Measurements from ENCODE around the gene ZMIZ1. TPM values are rescaled to one million over a fixed set of nuclear protein-coding genes. Genes with fewer than 3 reads are reported as not detected.

ZMIZ1 gene
- total and polyA plus RNA-seq, 7 experiments from 2014 or later: 1.8 to 57.2 (median 14.2) TPM

GRCh38 chr10:79231908-79232307, 163.1 kb downstream of the ZMIZ1 start:
- intact Hi-C loops (cut with micrococcal nuclease): no loop called here
- no peak overlapping the region for H3K4me3 Mint-ChIP-seq
- POLR2A ChIA-PET: no interaction called here
- no peaks in the 10 kb centered on the region for H3K27me3 Mint-ChIP-seq
- H3K9me3 ChIP-seq (ENCODE audit: control insufficient read depth in 2 of 3, low read length in 3 of 3): no peaks in the 10 kb centered on the region
- peaks cover 0 to 7% (median 0%) of the 10 kb centered on the region in 5 donors for H3K36me3 Mint-ChIP-seq
- H3K9me3 Mint-ChIP-seq: no peaks in the 10 kb centered on the region
- peaks cover 0 to 9% (median 0%) of the 10 kb centered on the region in 7 donors for H3K4me1 Mint-ChIP-seq
- CTCF ChIA-PET: no interaction called here
- ATAC-seq (no peak), DNase-seq (no peak)
- H3K27ac ChIP-seq (ENCODE audit: low read depth, low read length): no peak overlapping the region
- no peaks in the 10 kb centered on the region for H3K4me1 ChIP-seq (ENCODE audit: control insufficient read depth in 2 of 2, insufficient read depth in 2 of 2, low read length in 2 of 2)
- H3K4me3 ChIP-seq (ENCODE audit: low read length): no peak overlapping the region
- H3K27me3 ChIP-seq (ENCODE audit: control insufficient read depth in 2 of 2, insufficient read depth in 2 of 2, low read length in 2 of 2): no peaks in the 10 kb centered on the region
- peaks cover 0 to 5% (median 0%) of the 10 kb centered on the region in 3 experiments for H3K36me3 ChIP-seq (ENCODE audit: control insufficient read depth in 2 of 3, insufficient read depth in 3 of 3, low read length in 3 of 3)
- no peak overlapping the region for H3K27ac Mint-ChIP-seq

- no peak overlapping the region for H3K4me3 Mint-ChIP-seq
- no peaks in the 10 kb centered on the region for H3K27me3 Mint-ChIP-seq
- no peaks in the 10 kb centered on the region for H3K9me3 Mint-ChIP-seq
- H3K4me1 ChIP-seq (ENCODE audit: control insufficient read depth in 2 of 2, insufficient read depth in 2 of 2, low read length in 2 of 2): no peaks in the 10 kb centered on the region
- peaks cover 0 to 11% (median 0%) of the 10 kb centered on the region in 7 donors for H3K4me1 Mint-ChIP-seq
- no peaks in the 10 kb centered on the region for H3K27me3 ChIP-seq (ENCODE audit: control insufficient read depth in 2 of 2, insufficient read depth in 2 of 2, low read length in 2 of 2)
- POLR2A ChIA-PET: no interaction called here
- no peak overlapping the region for H3K4me3 ChIP-seq (ENCODE audit: low read length)
- no peak overlapping the region for H3K27ac Mint-ChIP-seq
- no peak for DNase-seq
- H3K9me3 ChIP-seq (ENCODE audit: control insufficient read depth in 2 of 3, low read length in 3 of 3): no peaks in the 10 kb centered on the region
- no peak for ATAC-seq
- H3K36me3 ChIP-seq (ENCODE audit: control insufficient read depth in 2 of 3, insufficient read depth in 3 of 3, low read length in 3 of 3): peaks cover 0 to 5% (median 0%) of the 10 kb centered on the region in 3 experiments
- CTCF ChIA-PET: no interaction called here
- H3K27ac ChIP-seq (ENCODE audit: low read depth, low read length): no peak overlapping the region
- peaks cover 0 to 7% (median 0%) of the 10 kb centered on the region in 5 donors for H3K36me3 Mint-ChIP-seq
- intact Hi-C loops (cut with micrococcal nuclease): no loop called here
These were observed 164.1 kb downstream of the ZMIZ1 start for GRCh38 chr10:79232864-79233263.

GRCh38 chr10:79234391-79235315, 165.9 kb downstream of the ZMIZ1 start:
- ATAC-seq (no peak), DNase-seq (no peak)
- Mint-ChIP-seq H3K4me3 (no peak overlapping the region), H3K9me3 (no peaks in the 10 kb centered on the region), H3K27ac (no peak overlapping the region), H3K4me1 (peaks cover 0 to 17% (median 0%) of the 10 kb centered on the region in 7 donors), H3K36me3 (peaks cover 0 to 7% (median 0%) of the 10 kb centered on the region in 5 donors), H3K27me3 (no peaks in the 10 kb centered on the region)
- H3K9me3 ChIP-seq (ENCODE audit: control insufficient read depth in 2 of 3, low read length in 3 of 3): no peaks in the 10 kb centered on the region
- H3K27ac ChIP-seq (ENCODE audit: low read depth, low read length): no peak overlapping the region
- intact Hi-C loops (cut with micrococcal nuclease): no loop called here
- no peaks in the 10 kb centered on the region for H3K27me3 ChIP-seq (ENCODE audit: control insufficient read depth in 2 of 2, insufficient read depth in 2 of 2, low read length in 2 of 2)
- POLR2A ChIA-PET: no interaction called here
- H3K36me3 ChIP-seq (ENCODE audit: control insufficient read depth in 2 of 3, insufficient read depth in 3 of 3, low read length in 3 of 3): peaks cover 0 to 5% (median 0%) of the 10 kb centered on the region in 3 experiments
- H3K4me3 ChIP-seq (ENCODE audit: low read length): no peak overlapping the region
- H3K4me1 ChIP-seq (ENCODE audit: control insufficient read depth in 2 of 2, insufficient read depth in 2 of 2, low read length in 2 of 2): no peaks in the 10 kb centered on the region
- CTCF ChIA-PET: no interaction called here

- Mint-ChIP-seq H3K9me3 (no peaks in the 10 kb centered on the region), H3K4me3 (no peak overlapping the region)
These were observed 167.1 kb downstream of the ZMIZ1 start for GRCh38 chr10:79235765-79236432.

GRCh38 chr10:79236433-79236765, 167.6 kb downstream of the ZMIZ1 start:
- no peaks in the 10 kb centered on the region for H3K27me3 ChIP-seq (ENCODE audit: control insufficient read depth in 2 of 2, insufficient read depth in 2 of 2, low read length in 2 of 2)
- H3K36me3 ChIP-seq (ENCODE audit: control insufficient read depth in 2 of 3, insufficient read depth in 3 of 3, low read length in 3 of 3): no peaks in the 10 kb centered on the region
- no peak overlapping the region for H3K4me3 ChIP-seq (ENCODE audit: low read length)
- no peaks in the 10 kb centered on the region for H3K9me3 Mint-ChIP-seq
- ChIA-PET POLR2A (no interaction called here), CTCF (no interaction called here)
- H3K27ac Mint-ChIP-seq: no peak overlapping the region
- intact Hi-C loops (cut with micrococcal nuclease): no loop called here
- no peaks in the 10 kb centered on the region for H3K27me3 Mint-ChIP-seq
- peaks cover 0 to 2% of the 10 kb centered on the region in 2 donors for H3K4me1 ChIP-seq (ENCODE audit: control insufficient read depth in 2 of 2, insufficient read depth in 2 of 2, low read length in 2 of 2)
- no peaks in the 10 kb centered on the region for H3K9me3 ChIP-seq (ENCODE audit: control insufficient read depth in 2 of 3, low read length in 3 of 3)
- no peak overlapping the region for H3K27ac ChIP-seq (ENCODE audit: low read depth, low read length)
- peaks cover 0 to 4% (median 0%) of the 10 kb centered on the region in 5 donors for H3K36me3 Mint-ChIP-seq
- DNase-seq (no peak), ATAC-seq (no peak)
- peaks cover 8 to 28% (median 13%) of the 10 kb centered on the region in 7 donors for H3K4me1 Mint-ChIP-seq
- no peak overlapping the region for H3K4me3 Mint-ChIP-seq

More at GRCh38 chr10:79235765-79236432, 167.1 kb downstream of the ZMIZ1 start:
- ATAC-seq: no peak
- no peak overlapping the region for H3K4me3 ChIP-seq (ENCODE audit: low read length)
- H3K9me3 ChIP-seq (ENCODE audit: control insufficient read depth in 2 of 3, low read length in 3 of 3): no peaks in the 10 kb centered on the region
- no peaks in the 10 kb centered on the region for H3K36me3 ChIP-seq (ENCODE audit: control insufficient read depth in 2 of 3, insufficient read depth in 3 of 3, low read length in 3 of 3)
- H3K4me1 Mint-ChIP-seq: peaks cover 3 to 23% (median 8%) of the 10 kb centered on the region in 7 donors
- intact Hi-C loops (cut with micrococcal nuclease): no loop called here
- no peaks in the 10 kb centered on the region for H3K27me3 Mint-ChIP-seq
- H3K4me1 ChIP-seq (ENCODE audit: control insufficient read depth in 2 of 2, insufficient read depth in 2 of 2, low read length in 2 of 2): no peaks in the 10 kb centered on the region
- H3K27ac Mint-ChIP-seq: no peak overlapping the region
- H3K27ac ChIP-seq (ENCODE audit: low read depth, low read length): no peak overlapping the region
- ChIA-PET CTCF (no interaction called here), POLR2A (no interaction called here)
- H3K36me3 Mint-ChIP-seq: peaks cover 0 to 4% (median 0%) of the 10 kb centered on the region in 5 donors
- no peak for DNase-seq
- no peaks in the 10 kb centered on the region for H3K27me3 ChIP-seq (ENCODE audit: control insufficient read depth in 2 of 2, insufficient read depth in 2 of 2, low read length in 2 of 2)

GRCh38 chr10:79237454-79238157, 168.8 kb downstream of the ZMIZ1 start:
- no peak overlapping the region for H3K27ac ChIP-seq (ENCODE audit: low read depth, low read length)
- Mint-ChIP-seq H3K27me3 (no peaks in the 10 kb centered on the region), H3K27ac (peak overlapping the region in 1 of 9 donors; percentile 28), H3K4me1 (peaks cover 15 to 34% (median 19%) of the 10 kb centered on the region in 7 donors), H3K4me3 (no peak overlapping the region), H3K36me3 (peaks cover 0 to 4% (median 0%) of the 10 kb centered on the region in 5 donors), H3K9me3 (no peaks in the 10 kb centered on the region)
- intact Hi-C loops (cut with micrococcal nuclease): loop anchor here in 1 of 2 donors (2.0 kb wide), 1 partner anchor 21 kb away; no protein-coding TSS in a partner anchor
- POLR2A ChIA-PET: no interaction called here
- ATAC-seq (no peak), DNase-seq (no peak)
- peaks cover 0 to 9% of the 10 kb centered on the region in 2 donors for H3K4me1 ChIP-seq (ENCODE audit: control insufficient read depth in 2 of 2, insufficient read depth in 2 of 2, low read length in 2 of 2)
- H3K4me3 ChIP-seq (ENCODE audit: low read length): no peak overlapping the region
- H3K9me3 ChIP-seq (ENCODE audit: control insufficient read depth in 2 of 3, low read length in 3 of 3): no peaks in the 10 kb centered on the region
- CTCF ChIA-PET: no interaction called here
- H3K27me3 ChIP-seq (ENCODE audit: control insufficient read depth in 2 of 2, insufficient read depth in 2 of 2, low read length in 2 of 2): no peaks in the 10 kb centered on the region
- H3K36me3 ChIP-seq (ENCODE audit: control insufficient read depth in 2 of 3, insufficient read depth in 3 of 3, low read length in 3 of 3): no peaks in the 10 kb centered on the region
